HG02938 (cell line): ENCODE data around the gene PAFAH1B1.
"Not testable (repeated sequence)": the region's sequence is repeated elsewhere in the genome, so short reads cannot be mapped to it uniquely, and the experiment has no call there.

Source experiments
- ATAC-seq: cut with Tn5 transposase; IDR thresholded peaks from one replicate; pipeline ENCODE4 v1.9.1; 2021; ENCODE audit warnings: mild to moderate bottlenecking, moderate library complexity; ENCODE audit not compliant: unreplicated experiment

PAFAH1B1 gene

GRCh38 chr17:2687074-2687418 is 93.6 kb downstream of the PAFAH1B1 start:
- no peak for ATAC-seq

- ATAC-seq = no peak
Measured at GRCh38 chr17:2688351-2689342, 95.2 kb downstream of the PAFAH1B1 start.

GRCh38 chr17:2689411-2690164 is 96.1 kb downstream of the PAFAH1B1 start:
- no peak for ATAC-seq

- ATAC-seq = no peak
Measured at GRCh38 chr17:2690165-2691068, 97.0 kb downstream of the PAFAH1B1 start.

GRCh38 chr17:2691069-2691871 is 97.8 kb downstream of the PAFAH1B1 start:
- no peak for ATAC-seq

GRCh38 chr17:2691965-2692780 is 98.7 kb downstream of the PAFAH1B1 start:
- no peak for ATAC-seq

GRCh38 chr17:2692781-2693135 is 99.3 kb downstream of the PAFAH1B1 start:
- ATAC-seq = no peak

GRCh38 chr17:2693561-2694380 is 100.3 kb downstream of the PAFAH1B1 start:
- no peak for ATAC-seq

GRCh38 chr17:2694381-2695242 is 101.2 kb downstream of the PAFAH1B1 start:
- no peak for ATAC-seq

GRCh38 chr17:2695243-2695960 is 101.9 kb downstream of the PAFAH1B1 start:
- no peak for ATAC-seq

GRCh38 chr17:2695961-2696760 is 102.7 kb downstream of the PAFAH1B1 start:
- no peak for ATAC-seq

GRCh38 chr17:2697611-2698162 is 104.2 kb downstream of the PAFAH1B1 start:
- no peak for ATAC-seq

GRCh38 chr17:2699216-2699805 is 105.9 kb downstream of the PAFAH1B1 start:
- ATAC-seq = not testable (repeated sequence)

- ATAC-seq = no peak
Measured at GRCh38 chr17:2700030-2700490, 106.6 kb downstream of the PAFAH1B1 start.

- no peak for ATAC-seq
Measured at GRCh38 chr17:2700491-2701141, 107.2 kb downstream of the PAFAH1B1 start.
